A673 (cell line): ENCODE results near the gene SCYL2. TPM values are rescaled to one million over a fixed set of nuclear protein-coding genes. Genes with fewer than 3 reads are reported as not detected.

Source experiments
- BruUV-seq: library from RNA; stranded (reverse); fragments of 400-500 nt; replicated peaks from 2 replicates; lab custom pipeline; 2021; lab: Mats Ljungman, UMichigan
- CTCF ChIA-PET: fragments of 300-600 bp; sonication (Branson Sonifier 250); formaldehyde crosslinking; loops from one replicate; lab custom pipeline; 2022; ENCODE audit warnings: antibody characterized with exemption; lab: Charles Lee
- POLR2A ChIA-PET: fragments of 300-600 bp; sonication (Branson Sonifier 250); formaldehyde crosslinking; loops from one replicate; lab custom pipeline; 2022; ENCODE audit warnings: antibody characterized with exemption; ENCODE audit not compliant: low non-redundant PET; lab: Charles Lee
- DNase-seq: peaks from one replicate; pipeline ENCODE4 v3.0.0-alpha.2; 2015; ENCODE audit warnings: low spot score
- H3K27ac ChIP-seq: fragments of 200-600 bp; sonication (generic); 2 replicates; pipeline ENCODE4 v1.5.1; 2016; ENCODE audit warnings: mixed run types, low read depth, mild to moderate bottlenecking, mixed read lengths, antibody characterized with exemption, low read length; ENCODE audit not compliant: poor library complexity, severe bottlenecking
- H3K27me3 ChIP-seq: fragments of 200-600 bp; sonication (generic); replicated peaks from 2 replicates; pipeline ENCODE4 v1.6.1; 2017; ENCODE audit warnings: mixed run types, low read depth, mild to moderate bottlenecking, mixed read lengths, antibody characterized with exemption, low read length; ENCODE audit not compliant: insufficient read depth, poor library complexity
- H3K36me3 ChIP-seq: fragments of 200-600 bp; sonication (generic); 2 replicates; pipeline ENCODE4 v1.6.1; 2016; ENCODE audit warnings: mixed run types, mild to moderate bottlenecking, mixed read lengths, antibody characterized with exemption, low read length; ENCODE audit not compliant: insufficient read depth, poor library complexity, severe bottlenecking
- H3K4me1 ChIP-seq: fragments of 200-600 bp; sonication (generic); 2 replicates; pipeline ENCODE4 v1.6.1; 2017; ENCODE audit warnings: mixed run types, mild to moderate bottlenecking, mixed read lengths, antibody characterized with exemption, low read length; ENCODE audit not compliant: insufficient read depth, poor library complexity, severe bottlenecking
- H3K4me3 ChIP-seq: fragments of 200-600 bp; sonication (generic); 2 replicates; pipeline ENCODE4 v1.5.1; 2016; ENCODE audit warnings: low read depth, mixed run types, mild to moderate bottlenecking, mixed read lengths, low read length; ENCODE audit not compliant: poor library complexity, severe bottlenecking
- H3K9me3 ChIP-seq: fragments of 200-600 bp; sonication (generic); 2 replicates; pipeline ENCODE4 v1.6.1; 2016; ENCODE audit warnings: mixed run types, low read depth, mild to moderate bottlenecking, mixed read lengths, antibody characterized with exemption, low read length; ENCODE audit not compliant: poor library complexity, severe bottlenecking
- CTCF ChIP-seq: fragments of 300-800, 200-600 bp; sonication (generic); conservative IDR thresholded peaks from 2 replicates; pipeline ENCODE4 v1.5.1; 2017; ENCODE audit warnings: low read depth, mild to moderate bottlenecking, antibody characterized with exemption, low read length, moderate library complexity, mixed read lengths
- EZH2 ChIP-seq: fragments of 200-600 bp; sonication (generic); IDR thresholded peaks from 2 replicates; pipeline ENCODE4 v1.6.1; 2017; ENCODE audit warnings: borderline replicate concordance, low read depth, mild to moderate bottlenecking, mixed read lengths, antibody characterized with exemption, low read length; ENCODE audit not compliant: poor library complexity, severe bottlenecking
- intact Hi-C: fragments of 100-400 bp; cut with micrococcal nuclease; formaldehyde crosslinking; loops from one replicate; pipeline ENCODE4 v1.10.0; 2022; ENCODE audit not compliant: unreplicated experiment
- total RNA-seq: library from RNA; stranded (reverse); gene quantifications from 2 replicates; pipeline ENCODE4 v1.2.3, GENCODE V29; 2021

The SCYL2 gene
- total RNA-seq, 1 experiment from 2014 or later = 61.3 TPM

DNA sequence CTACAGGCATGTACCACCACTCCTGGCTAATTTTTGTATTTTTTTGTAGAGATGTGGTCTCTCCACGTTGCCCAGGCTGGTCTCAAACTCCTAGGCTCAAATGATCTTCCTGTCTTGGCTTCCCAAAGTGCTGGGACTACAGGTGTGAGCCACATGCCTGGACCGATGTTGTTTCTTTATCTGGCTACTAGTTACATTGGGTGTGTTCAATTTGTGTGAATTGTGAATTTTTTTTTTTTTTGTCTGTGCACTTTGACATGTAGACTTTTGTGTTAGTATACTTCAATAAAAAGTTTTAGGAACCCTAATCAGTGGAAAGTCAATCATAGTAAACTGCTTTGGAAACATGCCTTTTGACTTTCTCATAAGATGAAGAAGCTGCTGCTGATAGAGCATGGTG lies 65.9 kb downstream of the SCYL2 start:
- ChIA-PET CTCF (no interaction called here), POLR2A (no interaction called here)
- no TSS peak for BruUV-seq
- Histone ChIP-seq H3K36me3 (peaks cover 34% of the 10 kb centered on the region), H3K9me3 (no peaks in the 10 kb centered on the region), H3K27ac (no peak overlapping the region), H3K4me1 (no peaks in the 10 kb centered on the region), H3K4me3 (no peak overlapping the region), H3K27me3 (no peaks in the 10 kb centered on the region)
- TF ChIP-seq CTCF (no peak), EZH2 (no peak)
- intact Hi-C loops = no loop called here
- DNase-seq = no peak

GRCh38 chr12:100337299-100337698 lies 70.3 kb downstream of the SCYL2 start:
- H3K27ac ChIP-seq = no peak overlapping the region
- no peak for DNase-seq
- no TSS peak for BruUV-seq
- no peak overlapping the region for H3K4me3 ChIP-seq
- intact Hi-C loops = no loop called here
- H3K27me3 ChIP-seq = no peaks in the 10 kb centered on the region
- ChIA-PET CTCF (no interaction called here), POLR2A (no interaction called here)
- no peaks in the 10 kb centered on the region for H3K4me1 ChIP-seq
- peaks cover 30% of the 10 kb centered on the region for H3K36me3 ChIP-seq
- no peaks in the 10 kb centered on the region for H3K9me3 ChIP-seq
- TF ChIP-seq CTCF (no peak), EZH2 (no peak)

- no peak for TF ChIP-seq EZH2
- no peak for TF ChIP-seq CTCF
- Histone ChIP-seq H3K36me3 (peaks cover 30% of the 10 kb centered on the region), H3K4me3 (no peak overlapping the region), H3K9me3 (no peaks in the 10 kb centered on the region), H3K27me3 (no peaks in the 10 kb centered on the region), H3K4me1 (no peaks in the 10 kb centered on the region), H3K27ac (no peak overlapping the region)
- BruUV-seq = no TSS peak
- DNase-seq = no peak
- ChIA-PET POLR2A (no interaction called here), CTCF (no interaction called here)
- intact Hi-C loops = no loop called here
These were observed 70.8 kb downstream of the SCYL2 start for GRCh38 chr12:100337727-100338126.
